Activated T-cell treated with anti-CD3 and anti-CD28 coated beads, Interleukin-2, amount 50 U/mL, for 1 hour (primary cell): Measurements from ENCODE around the gene ZNF750.

Experiments
- DNase-seq: peaks from one replicate; pipeline ENCODE4 v3.0.0-alpha.2; 2020

Gene ZNF750

DNA sequence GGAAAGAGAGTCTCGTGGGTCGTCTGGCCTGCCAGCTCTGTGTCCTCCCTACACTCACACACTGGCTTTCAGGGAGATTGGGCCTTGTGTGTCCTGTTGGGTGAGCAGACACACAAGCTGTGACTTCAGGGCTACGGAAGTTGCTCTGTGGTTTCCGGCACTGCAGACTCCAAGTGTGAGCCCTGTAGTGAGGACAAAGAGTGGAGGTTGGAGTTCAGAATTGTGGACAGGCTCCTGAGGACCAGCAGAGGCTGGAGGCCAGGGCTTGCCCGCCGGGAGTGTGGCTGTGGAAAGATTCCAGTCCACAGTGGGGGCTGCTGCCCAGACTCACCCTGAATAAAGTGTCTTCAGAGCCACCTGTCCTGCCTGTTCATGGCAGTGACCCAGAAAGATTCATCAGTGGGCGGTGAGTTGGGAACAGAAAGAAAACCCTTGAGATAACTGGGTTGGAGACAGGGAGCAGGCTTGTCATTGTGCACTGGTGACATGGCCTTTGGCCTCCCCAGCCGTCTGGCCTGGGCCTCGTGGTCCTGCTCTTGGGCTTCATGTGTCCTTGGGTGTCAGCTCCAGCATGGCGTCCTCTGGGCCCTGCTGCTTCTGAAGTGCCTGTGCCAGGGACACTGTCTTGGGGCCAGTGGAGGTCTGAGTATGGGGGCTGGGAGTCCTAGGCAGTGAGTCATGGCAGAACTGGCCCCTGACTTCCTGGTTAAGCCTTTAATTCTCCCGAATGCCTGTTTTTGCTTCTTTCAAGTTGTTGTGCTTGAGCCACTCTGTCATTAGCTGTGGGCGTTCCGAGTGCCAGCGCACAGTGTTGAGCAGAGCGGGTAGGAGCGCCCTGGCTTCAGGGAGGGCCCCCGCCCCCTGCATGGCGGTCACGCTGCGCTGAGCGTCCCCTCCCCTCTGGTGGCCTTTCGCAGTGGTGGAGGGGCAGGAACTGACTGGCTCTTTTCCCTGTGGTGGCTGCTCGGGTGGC, 19.9 kb upstream of the ZNF750 start:
- peak; percentile 57 for DNase-seq

DNA sequence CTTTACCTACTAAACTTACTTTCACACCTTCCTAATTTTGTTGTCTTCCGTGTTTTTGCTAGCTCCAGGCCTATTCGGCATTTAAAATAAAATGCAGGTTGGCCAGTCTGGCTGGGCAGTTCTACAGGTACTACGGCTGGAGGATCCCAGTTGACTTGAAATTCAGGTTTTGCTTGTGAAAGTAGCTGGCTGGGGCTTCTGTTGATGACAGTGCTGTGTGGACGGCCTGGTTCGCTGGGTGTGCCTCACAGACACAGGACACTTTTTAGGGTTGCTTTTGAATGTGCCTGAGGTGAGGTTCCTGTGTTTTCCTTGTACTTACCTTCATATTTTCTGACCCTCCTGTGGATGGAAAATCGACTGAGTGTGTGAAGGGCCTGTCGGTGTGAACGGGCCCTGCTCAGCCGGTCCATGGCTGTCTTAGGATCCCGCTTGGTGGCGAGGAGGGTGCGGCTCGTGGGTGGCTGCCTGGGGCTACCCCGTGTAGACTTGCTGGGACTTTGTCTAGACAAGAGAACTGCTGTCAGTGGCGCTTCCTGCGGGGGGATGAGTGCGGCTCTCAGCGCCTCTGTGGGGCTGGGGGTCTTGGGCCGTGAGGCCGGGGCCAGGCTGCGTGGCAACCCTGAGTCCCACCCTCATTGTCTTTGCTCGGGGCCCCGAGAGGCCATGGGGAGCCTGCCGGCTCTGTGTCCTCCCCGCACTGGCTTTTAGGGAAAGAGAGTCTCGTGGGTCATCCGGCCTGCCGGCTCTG, 18.7 kb upstream of the ZNF750 start:
- peak; percentile 60 for DNase-seq

DNA sequence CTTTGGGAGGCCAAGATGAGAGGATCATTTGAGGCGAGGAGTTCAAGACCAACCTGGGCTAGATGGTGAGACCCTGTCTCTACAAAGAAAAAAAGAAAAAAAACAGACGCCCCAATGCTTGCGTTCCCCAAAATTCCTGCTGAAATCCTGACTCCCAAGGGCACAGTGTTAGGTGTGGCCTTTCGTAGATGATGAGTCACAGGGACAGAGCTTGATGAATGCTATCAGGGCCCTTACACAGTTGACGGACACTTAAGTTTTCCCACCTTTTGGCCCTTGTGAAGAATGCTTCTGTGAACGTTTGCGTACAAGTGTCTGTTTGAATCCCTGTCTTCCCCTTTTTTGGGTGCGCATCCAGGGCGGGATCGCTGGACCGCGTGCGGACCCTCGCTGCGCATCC, 16.5 kb upstream of the ZNF750 start:
- no peak for DNase-seq

DNA sequence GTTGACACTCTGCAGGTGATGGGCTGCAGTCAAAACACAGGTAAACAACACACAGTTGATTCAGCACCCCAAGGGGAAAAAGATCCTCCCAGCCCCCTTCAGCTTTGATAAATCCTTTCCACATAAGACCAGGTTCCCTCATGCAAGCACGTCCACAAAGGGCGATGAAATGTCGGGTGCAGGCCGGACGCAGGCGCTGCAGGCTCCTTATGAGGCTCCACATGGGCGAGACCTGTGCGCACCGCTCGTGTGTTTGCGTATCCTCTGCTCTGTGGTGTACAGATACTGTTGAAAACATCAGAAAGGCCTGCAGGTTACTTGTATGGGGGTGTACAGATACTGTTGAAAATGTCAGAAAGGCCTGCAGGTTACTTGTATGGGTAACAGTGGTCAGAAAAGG, 14.4 kb upstream of the ZNF750 start:
- DNase-seq = no peak

DNA sequence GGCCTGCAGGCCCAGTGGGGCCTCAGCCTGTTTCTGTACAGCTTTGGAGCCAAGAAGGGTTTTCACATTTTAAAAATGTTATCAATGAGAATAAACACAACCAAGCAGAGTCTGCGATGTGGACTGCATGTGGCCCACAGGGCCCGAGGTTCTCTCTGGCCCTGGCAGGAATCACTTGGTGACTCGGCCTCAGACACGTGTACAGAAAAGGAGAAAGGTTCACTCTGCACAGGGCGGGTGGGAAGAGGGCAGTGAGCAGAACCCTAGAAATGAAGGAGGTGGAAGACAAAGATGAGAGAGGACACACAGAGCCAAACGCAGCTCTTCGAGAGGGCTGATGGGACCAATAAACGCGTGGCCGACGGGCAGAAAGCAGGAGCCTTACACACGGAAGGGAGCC, 11.6 kb upstream of the ZNF750 start:
- no peak for DNase-seq

DNA sequence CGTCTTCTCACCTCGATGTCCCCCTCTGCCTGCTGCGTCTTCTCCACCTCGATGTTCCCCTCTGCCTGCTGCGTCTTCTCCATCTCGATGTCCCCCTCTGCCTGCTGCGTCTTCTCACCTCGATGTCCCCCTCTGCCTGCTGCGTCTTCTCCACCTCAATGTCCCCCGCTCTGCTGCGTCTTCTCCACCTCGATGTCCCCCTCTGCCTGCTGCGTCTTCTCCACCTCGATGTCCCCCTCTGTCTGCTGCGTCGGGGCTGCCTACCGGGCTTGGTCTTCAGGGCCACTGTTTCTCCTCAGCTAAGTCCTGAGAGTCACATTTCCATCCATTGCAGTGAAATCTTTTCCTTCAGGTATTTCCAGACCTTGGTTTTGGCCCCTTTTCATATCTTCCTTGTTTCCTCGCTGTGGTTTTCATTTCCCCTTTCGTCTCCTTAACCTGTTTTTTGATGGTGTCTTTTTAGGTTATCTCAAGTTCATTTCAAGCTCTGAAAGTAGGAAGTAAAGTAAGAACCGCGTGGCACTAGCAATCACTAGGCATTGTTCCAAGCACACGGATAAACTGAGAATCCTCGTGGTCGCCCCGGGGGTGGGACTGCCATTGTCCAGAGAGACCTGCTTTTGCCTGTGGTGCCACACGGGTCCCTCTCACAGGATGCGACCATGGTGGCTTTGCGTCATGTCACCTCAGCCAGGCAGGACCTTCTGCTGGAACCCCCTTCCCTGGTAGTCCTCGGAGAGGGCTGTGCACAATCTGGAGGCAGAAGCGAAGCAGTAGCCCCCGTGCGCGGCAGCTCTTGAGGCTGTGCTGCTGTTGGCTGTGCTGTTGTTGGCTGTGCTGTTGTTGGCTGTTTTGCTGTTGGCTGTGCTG, 9.5 kb upstream of the ZNF750 start:
- no peak for DNase-seq

DNA sequence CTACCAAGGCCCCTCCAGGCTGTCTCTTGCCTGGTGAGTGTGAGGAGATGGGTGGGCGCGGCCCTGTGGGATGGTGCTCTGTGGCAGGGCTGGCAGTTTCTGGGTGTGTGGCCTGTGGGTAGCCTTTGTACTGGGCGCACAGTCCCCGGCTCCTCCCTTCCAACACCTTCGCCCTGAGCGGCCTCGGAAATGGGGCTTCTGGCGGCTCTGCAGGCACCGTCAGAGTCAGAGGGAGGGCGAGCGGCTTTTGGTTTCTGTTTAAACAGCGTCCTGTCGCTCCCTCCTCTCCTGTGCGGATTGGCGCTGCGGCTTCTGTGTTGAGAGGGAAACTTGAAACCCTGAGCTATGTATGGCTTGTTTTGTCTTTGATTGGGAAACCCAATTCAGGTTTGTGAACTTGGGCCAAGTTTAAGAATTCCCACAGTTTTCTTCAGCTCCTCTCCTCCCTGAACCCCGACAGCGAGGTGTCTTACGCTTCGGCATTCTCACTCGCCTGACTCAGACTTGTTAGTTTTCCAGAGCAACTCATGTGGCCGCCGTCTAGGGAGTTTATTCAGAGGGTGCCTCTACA, 8.3 kb upstream of the ZNF750 start:
- DNase-seq = peak; percentile 38

DNA sequence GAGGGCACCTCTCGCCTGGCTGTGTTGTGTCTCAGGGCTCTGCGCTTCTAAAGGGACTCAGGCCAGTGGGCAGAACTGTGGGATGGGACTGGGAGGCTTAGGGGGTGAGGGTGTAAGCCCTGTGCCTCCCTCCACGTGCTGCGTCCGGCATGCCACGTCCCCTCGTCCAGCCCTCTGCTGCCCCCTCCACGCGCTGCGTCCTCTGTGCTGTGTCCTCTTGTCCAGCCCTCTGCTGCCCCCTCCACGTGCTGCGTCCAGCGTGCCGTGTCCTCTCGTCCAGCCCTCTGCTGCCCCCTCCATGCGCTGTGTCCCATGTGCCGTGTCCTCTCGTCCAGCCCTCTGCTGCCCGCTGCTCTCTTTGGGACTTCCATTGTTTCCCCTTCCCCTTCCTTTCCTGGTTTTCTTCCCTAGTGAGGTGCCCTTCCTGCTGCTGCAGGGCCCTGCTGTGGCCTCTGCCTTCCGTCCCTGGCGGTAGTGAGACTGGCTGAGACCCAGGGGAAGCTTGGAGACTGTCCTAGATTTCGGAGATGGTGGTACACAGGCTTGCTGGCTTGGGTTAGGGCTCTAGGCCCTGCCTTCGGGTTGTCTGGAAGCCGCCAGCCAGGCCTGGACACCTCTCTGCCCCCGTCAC, 6.4 kb upstream of the ZNF750 start:
- DNase-seq = no peak

DNA sequence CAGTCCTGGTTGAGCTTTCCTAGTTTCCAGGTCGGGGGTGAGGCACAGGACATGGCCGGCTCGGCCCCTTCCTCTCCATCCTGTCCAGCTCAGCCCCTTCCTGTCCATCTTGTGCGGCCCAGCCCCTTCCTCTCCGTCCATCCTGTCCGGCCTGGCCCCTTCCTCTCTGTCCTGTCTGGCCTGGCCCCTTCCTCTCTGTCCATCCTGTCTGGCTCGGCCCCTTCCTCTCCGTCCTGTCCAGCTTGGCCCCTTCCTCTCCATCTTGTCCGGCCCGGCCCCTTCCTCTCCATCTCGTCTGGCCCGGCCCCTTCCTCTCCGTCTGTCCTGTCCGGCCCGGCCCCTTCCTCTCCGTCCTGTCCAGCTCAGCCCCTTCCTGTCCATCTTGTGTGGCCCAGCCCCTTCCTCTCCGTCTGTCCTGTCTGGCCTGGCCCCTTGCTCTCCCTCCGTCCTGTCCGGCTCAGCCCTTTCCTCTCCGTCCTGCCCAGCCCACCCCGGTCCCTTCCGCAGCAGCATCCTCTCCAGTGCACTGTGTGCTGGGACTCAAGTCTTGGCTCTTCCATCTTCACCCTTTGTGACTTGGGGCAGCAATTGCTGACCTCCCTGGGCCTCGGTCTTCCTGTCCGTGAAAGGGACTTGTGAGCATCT, 5.5 kb upstream of the ZNF750 start:
- no peak for DNase-seq

DNA sequence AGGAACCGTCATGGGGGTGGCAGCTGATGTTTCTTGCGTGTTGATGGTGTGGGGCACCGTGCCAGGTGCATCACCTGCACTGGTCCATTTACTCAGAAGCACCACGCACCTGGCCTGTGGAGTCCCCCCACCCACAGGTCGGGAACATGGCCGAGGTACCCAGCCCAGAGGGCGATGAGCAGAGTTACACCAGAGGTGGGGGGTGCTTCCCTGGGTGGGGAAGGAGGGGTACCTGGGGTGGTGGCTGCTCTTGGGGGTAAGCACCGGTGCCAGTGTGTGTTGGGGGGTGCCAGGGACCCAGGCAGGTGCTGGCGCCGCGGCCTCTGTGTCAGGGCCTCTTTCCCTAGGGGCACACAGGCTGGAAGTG, 5.0 kb upstream of the ZNF750 start:
- no peak for DNase-seq

DNA sequence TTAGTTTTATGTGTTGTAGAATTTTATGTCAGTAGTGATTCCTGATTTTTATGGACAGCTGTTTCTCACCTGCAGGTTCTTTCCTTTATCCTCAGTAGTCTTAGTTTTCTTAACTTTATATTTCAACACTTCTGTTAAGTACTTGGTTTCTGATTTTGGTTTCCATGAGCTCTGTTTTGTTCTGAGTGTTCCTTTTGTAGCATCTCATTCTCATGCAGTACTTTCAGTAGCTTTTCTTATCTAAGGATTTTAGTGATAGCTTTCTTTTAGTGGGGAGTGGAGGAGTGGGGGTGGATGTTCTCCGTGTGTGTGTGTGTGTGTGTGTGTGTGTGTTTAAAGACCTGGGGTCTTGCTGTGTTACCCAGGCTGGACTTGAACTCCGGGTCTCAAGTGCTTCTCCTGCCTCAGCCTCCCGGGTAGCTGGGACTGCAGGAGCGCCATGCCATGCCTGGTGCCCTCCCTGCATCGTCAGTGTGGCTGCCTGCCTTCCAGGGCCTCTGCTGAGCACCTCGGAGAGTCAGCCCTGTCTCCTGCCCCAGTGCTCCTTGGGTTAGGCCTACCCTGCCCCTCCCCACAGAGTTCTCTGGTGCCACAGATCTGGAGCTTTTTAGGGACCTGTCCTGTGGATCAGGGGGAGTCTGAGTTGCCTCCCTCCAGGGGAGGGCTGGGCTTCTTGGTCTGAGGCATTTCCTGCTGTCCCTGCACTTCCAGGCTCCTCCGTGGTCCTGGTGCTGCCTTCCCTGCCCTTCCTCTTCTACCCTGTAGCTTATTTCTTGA, 4.3 kb upstream of the ZNF750 start:
- no peak for DNase-seq

DNA sequence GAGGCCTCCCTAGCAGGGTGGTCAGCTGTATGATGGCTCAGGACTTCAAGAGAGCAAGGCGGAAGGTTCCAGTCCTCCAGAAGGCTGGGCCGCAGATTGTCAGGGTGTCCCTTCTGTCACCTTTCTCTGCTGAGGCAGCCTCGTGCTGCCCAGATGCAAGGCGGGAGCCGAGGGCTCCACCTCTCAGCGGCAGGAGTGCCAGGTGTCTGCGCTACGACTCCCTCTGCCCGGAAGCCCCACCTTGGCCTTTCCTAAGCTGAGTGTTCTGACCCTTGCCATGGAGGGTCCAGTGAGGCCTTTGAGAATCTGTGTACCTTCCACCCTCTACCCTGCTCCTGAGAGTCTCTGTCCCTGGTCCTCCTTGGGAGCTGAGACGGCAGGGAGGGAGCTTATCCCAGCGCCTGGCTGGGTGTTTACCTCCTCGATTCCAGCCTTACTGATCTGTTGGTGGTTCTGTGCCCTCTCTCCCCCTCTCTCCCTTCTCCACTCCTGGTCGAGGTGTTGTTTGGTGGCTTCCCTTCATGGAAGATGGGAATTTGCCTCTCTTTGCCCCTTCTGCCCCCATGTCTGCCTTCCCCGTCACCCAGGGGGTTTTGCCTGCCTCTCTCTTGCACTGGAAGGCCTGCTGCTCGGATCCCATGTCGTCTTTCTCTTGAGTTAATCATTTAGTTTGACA, 2.2 kb upstream of the ZNF750 start:
- no peak for DNase-seq

DNA sequence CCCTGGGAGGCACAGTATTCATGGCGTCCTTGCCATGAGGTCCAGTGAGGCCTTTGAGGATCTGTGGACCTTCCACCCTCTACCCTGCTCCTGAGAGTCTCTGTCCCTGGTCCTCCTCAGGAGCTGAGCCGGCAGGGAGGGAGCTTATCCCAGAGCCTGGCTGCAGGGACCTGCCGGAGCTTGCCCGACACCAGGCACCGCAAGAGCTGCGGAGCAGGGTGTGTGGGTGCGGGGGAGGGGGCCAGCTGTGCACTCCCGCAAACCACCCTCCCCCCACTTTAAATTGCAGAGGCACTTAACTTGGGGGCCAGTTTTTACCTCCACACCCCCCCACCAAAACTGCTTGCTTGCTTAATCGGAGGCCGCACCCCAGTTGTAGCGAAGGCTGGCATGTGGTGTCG, 609 bp upstream of the ZNF750 start:
- DNase-seq = no peak

DNA sequence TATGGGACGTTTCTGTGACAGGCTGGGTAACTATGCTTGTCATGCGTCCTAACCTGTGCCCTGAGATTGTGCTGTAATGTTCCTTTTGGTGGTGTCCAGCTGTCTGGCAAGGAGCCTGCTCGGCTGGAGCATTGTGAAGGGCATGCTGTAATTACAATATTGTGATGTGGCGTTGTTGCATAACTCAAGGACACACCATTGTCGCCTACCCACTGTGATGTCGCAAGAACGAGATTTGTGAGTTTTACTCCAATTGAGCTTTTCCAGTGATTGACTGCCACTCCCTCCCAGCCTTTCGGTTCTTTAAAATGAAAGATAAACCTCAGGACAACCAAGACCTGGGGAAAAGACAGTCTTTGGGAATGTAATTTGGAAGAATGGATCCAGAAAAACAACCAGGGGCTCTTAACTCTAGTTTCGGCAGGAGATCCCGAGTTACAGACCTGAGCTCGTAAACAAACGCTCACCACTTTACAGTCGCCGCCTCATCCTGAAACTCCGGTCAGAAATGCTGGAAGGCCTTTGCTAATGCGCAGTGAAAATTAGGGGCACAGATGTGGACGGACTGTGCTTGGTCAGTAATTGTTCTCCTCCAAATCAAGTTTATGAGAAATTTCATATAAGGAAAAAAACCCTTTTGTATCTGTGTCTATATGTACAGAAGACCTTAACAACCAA, 1.3 kb downstream of the ZNF750 start:
- DNase-seq = no peak

DNA sequence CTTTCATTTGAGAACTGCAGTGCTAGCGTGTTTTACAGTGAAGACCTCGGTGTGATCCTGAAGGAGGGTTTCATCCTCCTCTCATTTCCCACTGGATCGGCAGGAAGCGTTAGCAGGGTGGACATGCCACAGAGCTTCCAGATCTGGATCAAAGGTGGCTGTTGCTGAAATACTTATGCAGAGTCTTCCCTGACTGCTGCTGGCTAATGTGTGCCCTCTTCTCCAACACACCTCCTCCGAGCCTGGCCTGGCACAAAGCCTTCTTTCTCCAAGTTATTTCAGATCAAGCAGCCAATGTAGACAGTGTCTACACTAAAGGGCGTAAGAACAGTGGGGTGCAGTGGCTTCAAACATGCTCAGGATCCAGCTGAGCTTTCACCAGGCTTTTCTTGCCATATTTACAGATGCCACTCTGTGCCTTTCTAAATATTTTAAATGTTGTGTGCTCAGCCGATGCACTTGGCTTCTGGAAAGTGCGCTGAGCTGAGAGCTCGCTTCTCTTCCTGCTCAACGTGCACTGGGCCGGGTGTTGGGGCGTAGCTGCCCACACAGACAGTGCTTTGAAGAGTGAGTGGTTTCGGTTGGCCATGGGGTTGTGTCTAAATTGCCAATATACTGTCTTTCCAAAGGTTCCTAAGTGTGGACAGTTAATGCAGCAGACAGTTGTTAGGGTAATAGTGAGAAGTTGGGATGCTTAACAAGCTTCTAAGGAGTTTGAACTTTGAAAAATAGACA, 2.1 kb downstream of the ZNF750 start:
- DNase-seq = no peak

DNA sequence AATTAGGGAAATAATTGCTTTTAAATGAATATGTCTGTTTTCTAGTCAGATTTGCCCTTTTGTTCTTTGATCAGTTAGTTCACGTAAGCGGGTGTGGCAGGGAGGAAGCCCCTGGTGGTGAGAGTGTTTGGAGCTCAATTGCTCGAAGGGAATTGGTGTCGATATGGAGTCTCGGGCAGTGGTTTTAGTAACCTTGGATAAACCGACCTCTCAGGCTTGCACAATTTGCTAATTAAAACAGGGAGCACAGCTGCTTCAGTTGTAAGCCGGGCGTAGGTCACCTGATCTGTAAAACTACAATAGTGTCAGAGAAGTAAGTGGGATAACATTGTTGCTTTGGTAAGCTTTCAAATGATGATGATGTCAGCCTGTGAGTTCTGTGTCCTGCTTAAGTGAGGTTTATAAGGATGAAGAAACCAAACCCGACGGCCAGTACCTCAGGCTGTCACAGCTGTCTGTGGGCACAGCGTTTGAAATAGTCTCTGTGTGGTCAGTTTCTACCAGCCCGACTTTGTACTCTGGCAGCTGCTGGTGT, 2.9 kb downstream of the ZNF750 start:
- no peak for DNase-seq

DNA sequence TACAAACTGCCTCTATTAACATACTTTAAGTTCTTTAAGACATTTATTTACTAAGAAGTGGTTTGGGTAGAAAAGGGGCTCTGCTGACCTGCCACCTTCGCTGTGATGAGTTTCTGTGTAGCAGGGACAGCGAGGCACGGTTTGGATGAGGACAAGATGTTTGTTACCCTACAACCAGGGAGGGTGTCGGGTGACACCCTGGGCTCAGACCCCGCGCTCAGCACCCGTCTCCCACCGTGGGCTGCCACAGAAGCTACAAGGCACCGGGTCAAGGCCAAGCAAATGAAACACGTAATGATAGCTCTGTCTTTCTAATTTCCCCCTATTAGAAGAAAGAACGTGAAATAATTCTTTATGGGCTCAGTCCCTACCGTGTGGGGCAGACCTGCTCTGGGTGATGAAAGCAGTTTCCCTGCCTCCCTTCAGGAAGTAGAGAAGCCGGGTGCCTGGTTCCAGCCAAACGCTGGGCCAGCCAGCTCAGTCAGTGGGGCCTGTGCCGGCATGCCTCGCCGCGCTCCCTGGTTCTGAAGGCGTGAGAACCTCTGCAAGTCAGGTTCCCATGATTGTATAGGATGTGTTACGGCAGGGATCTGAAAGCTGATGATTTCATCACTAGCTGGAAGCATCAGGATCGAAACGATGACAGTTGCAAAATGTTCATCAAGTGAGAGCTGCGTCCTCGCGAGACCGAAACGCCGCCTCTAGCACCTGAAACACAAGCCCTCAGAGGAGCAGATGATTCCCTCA, 3.9 kb downstream of the ZNF750 start:
- no peak for DNase-seq

DNA sequence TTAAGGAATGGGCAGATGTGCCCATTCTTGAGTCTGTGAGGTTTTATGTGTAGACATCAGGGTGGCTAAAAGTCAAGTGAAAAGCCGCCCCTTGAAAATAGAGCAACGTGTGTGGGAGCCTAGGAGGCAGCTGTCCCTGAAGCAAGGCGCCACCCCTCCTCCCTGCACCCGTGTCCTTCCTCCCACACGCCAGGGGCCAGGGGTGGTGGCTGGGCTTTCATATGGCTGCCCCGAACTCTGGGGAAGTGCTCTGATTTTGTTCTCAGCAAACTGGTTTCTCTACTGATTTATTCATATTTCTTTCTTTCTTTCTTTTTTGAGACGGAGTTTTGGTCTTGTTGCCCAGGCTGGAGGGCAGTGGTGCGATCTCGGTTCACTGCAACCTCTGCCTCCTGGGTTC, 4.7 kb downstream of the ZNF750 start:
- DNase-seq = no peak
